ENCODE data around the gene GPR3. TPM values are rescaled to one million over a fixed set of nuclear protein-coding genes. Genes with fewer than 3 reads are reported as not detected.
A peak's percentile ranks its signal among the peaks of the same experiment; 100 is the strongest.

The GPR3 gene
- total RNA-seq, 3 donors from 2014 or later: 0.14 TPM; not detected in 2

GRCh38 chr1:27393641-27394281 is 1.3 kb downstream of the GPR3 start:
- H3K4me3 ChIP-seq: no peak overlapping the region
- no peak for DNase-seq
- intact Hi-C loops (cut with DNase I, micrococcal nuclease): loop anchor here (5.0 kb wide), 2 partner anchors 36 to 91 kb away; no protein-coding TSS in a partner anchor
- no peak for ATAC-seq
- no peaks in the 10 kb centered on the region for H3K36me3 ChIP-seq (ENCODE audit: low read depth)
- TF ChIP-seq, protein P1, sequence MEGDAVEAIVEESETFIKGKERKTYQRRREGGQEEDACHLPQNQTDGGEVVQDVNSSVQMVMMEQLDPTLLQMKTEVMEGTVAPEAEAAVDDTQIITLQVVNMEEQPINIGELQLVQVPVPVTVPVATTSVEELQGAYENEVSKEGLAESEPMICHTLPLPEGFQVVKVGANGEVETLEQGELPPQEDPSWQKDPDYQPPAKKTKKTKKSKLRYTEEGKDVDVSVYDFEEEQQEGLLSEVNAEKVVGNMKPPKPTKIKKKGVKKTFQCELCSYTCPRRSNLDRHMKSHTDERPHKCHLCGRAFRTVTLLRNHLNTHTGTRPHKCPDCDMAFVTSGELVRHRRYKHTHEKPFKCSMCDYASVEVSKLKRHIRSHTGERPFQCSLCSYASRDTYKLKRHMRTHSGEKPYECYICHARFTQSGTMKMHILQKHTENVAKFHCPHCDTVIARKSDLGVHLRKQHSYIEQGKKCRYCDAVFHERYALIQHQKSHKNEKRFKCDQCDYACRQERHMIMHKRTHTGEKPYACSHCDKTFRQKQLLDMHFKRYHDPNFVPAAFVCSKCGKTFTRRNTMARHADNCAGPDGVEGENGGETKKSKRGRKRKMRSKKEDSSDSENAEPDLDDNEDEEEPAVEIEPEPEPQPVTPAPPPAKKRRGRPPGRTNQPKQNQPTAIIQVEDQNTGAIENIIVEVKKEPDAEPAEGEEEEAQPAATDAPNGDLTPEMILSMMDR (IDR thresholded peaks at IDR 0.05): no peak
- no peaks in the 10 kb centered on the region for H3K9me3 ChIP-seq
- peaks cover 24% of the 10 kb centered on the region for H3K4me1 ChIP-seq (ENCODE audit: low read depth)

DNA sequence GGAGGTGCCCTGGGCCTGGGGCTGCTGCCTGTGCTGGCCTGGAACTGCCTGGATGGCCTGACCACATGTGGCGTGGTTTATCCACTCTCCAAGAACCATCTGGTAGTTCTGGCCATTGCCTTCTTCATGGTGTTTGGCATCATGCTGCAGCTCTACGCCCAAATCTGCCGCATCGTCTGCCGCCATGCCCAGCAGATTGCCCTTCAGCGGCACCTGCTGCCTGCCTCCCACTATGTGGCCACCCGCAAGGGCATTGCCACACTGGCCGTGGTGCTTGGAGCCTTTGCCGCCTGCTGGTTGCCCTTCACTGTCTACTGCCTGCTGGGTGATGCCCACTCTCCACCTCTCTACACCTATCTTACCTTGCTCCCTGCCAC is 1.8 kb downstream of the GPR3 start:
- intact Hi-C loops (cut with DNase I, micrococcal nuclease): loop anchor here (5.0 kb wide), 2 partner anchors 37 to 92 kb away; no protein-coding TSS in a partner anchor
- Histone ChIP-seq H3K4me1 (ENCODE audit: low read depth) (peaks cover 27% of the 10 kb centered on the region), H3K4me3 (no peak overlapping the region), H3K36me3 (ENCODE audit: low read depth) (no peaks in the 10 kb centered on the region), H3K9me3 (no peaks in the 10 kb centered on the region)
- DNase-seq: no peak
- TF ChIP-seq, protein P1 (IDR thresholded peaks at IDR 0.05): no peak
- no peak for ATAC-seq

DNA sequence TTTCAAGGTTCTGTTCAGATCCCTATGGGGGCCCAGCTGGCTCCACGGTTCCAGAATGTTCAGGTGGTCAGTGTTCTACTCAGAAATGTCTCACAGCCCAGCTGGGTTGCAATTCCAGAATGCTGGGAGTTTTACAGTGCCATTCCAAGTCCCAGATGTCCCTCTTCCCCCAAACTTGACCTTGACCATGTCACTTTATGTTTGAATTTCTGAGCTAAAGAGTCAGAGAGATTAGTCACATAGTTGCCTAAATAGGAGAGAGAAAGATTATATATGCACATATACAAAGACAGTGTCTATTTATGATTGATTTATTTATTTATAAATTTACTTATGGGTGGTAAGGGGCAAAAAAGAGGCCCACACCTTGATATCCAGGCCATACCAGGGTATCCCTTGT is 2.5 kb downstream of the GPR3 start:
- peaks cover 27% of the 10 kb centered on the region for H3K4me1 ChIP-seq (ENCODE audit: low read depth)
- H3K9me3 ChIP-seq: no peaks in the 10 kb centered on the region
- TF ChIP-seq, protein P1 (IDR thresholded peaks at IDR 0.05): no peak
- H3K4me3 ChIP-seq: no peak overlapping the region
- intact Hi-C loops (cut with DNase I, micrococcal nuclease): loop anchor here (5.0 kb wide), 2 partner anchors 38 to 93 kb away; no protein-coding TSS in a partner anchor
- no peak for ATAC-seq
- H3K36me3 ChIP-seq (ENCODE audit: low read depth): no peaks in the 10 kb centered on the region
- DNase-seq: no peak

GRCh38 chr1:27395441-27396195 is 3.2 kb downstream of the GPR3 start:
- Histone ChIP-seq H3K4me1 (ENCODE audit: low read depth) (peaks cover 27% of the 10 kb centered on the region), H3K36me3 (ENCODE audit: low read depth) (no peaks in the 10 kb centered on the region), H3K9me3 (no peaks in the 10 kb centered on the region), H3K4me3 (no peak overlapping the region)
- intact Hi-C loops (cut with DNase I, micrococcal nuclease): no loop called here
- TF ChIP-seq, protein P1 (IDR thresholded peaks at IDR 0.05): peak; percentile 95
- DNase-seq (peak; percentile 77 to 83 (median 78)), ATAC-seq (peak; percentile 54)

GRCh38 chr1:27397110-27397509 is 4.7 kb downstream of the GPR3 start:
- intact Hi-C loops (cut with DNase I, micrococcal nuclease): no loop called here
- ATAC-seq (no peak), DNase-seq (no peak)
- H3K36me3 ChIP-seq (ENCODE audit: low read depth): no peaks in the 10 kb centered on the region
- TF ChIP-seq, protein P1 (IDR thresholded peaks at IDR 0.05): no peak
- peaks cover 17% of the 10 kb centered on the region for H3K4me1 ChIP-seq (ENCODE audit: low read depth)
- H3K9me3 ChIP-seq: no peaks in the 10 kb centered on the region
- no peak overlapping the region for H3K4me3 ChIP-seq

All from mucosa of descending colon (tissue), 3 donors.